ENCODE data around the gene ZNF273. TPM values are rescaled to one million over a fixed set of nuclear protein-coding genes. Genes with fewer than 3 reads are reported as not detected.

Gene ZNF273
- polyA plus RNA-seq, 1 donor (not counting 4 experiments of a cell fraction or from before 2014, with no cell fraction given), result 4.7 TPM

DNA sequence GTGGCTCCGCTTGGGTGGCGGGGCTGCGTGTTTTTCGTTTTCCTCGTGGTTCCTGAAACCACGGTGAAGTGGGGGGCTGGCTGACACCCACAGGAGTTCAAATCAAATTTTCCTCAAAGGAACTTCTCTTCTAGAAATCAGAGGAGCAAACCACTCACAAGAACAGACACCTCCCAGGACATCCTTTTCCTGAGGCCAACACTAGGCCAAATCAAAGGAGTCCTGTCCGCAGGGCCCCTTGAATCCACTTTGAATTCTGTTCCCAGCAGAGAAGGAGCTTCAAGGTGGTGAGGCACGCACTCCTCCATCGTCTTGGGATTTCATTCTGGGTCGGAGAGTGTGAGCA lies 29.9 kb upstream of the ZNF273 start:
- Histone ChIP-seq H3K79me2 (ENCODE audit: control insufficient read depth, insufficient read depth, low read length) (no peaks in the 10 kb centered on the region), H3K27ac (ENCODE audit: control insufficient read depth, insufficient read depth, low read length) (no peak overlapping the region), H3K4me1 (ENCODE audit: control insufficient read depth, extremely low read depth, insufficient read depth, low read length) (no peaks in the 10 kb centered on the region), H3K9ac (ENCODE audit: control insufficient read depth, extremely low read depth, insufficient read depth, low read length) (no peak overlapping the region), H3K4me3 (ENCODE audit: control insufficient read depth in 2 of 3, extremely low read depth in 1 of 3, insufficient read depth in 2 of 3, low read depth in 1 of 3, low read length in 3 of 3) (no peak overlapping the region), H3K9me3 (ENCODE audit: control insufficient read depth, low read depth, low read length) (peaks cover 9% of the 10 kb centered on the region), H3K27me3 (ENCODE audit: control insufficient read depth, extremely low read depth, insufficient read depth, low read length) (no peaks in the 10 kb centered on the region), H3K36me3 (ENCODE audit: control insufficient read depth in 2 of 2, extremely low read depth in 1 of 2, insufficient read depth in 2 of 2, low read length in 2 of 2) (no peaks in the 10 kb centered on the region), H3K4me2 (ENCODE audit: control insufficient read depth, extremely low read depth, insufficient read depth, low read depth, low read length) (no peak overlapping the region), H2AFZ (ENCODE audit: control insufficient read depth, low read length) (no peak overlapping the region), H4K20me1 (ENCODE audit: control insufficient read depth, extremely low read depth, insufficient read depth, low read length) (no peaks in the 10 kb centered on the region), H3K9me1 (ENCODE audit: control insufficient read depth, extremely low read depth, insufficient read depth, low read length) (no peaks in the 10 kb centered on the region)
- dilution Hi-C loops (cut with MboI; ENCODE audit: extremely low pct_ligation_motif_present, low sequenced_read_pairs), result no loop called here
- no peak for TF ChIP-seq EZH2 (IDR thresholded peaks at IDR 0.05; ENCODE audit: low read length)
- TF ChIP-seq, protein P1, sequence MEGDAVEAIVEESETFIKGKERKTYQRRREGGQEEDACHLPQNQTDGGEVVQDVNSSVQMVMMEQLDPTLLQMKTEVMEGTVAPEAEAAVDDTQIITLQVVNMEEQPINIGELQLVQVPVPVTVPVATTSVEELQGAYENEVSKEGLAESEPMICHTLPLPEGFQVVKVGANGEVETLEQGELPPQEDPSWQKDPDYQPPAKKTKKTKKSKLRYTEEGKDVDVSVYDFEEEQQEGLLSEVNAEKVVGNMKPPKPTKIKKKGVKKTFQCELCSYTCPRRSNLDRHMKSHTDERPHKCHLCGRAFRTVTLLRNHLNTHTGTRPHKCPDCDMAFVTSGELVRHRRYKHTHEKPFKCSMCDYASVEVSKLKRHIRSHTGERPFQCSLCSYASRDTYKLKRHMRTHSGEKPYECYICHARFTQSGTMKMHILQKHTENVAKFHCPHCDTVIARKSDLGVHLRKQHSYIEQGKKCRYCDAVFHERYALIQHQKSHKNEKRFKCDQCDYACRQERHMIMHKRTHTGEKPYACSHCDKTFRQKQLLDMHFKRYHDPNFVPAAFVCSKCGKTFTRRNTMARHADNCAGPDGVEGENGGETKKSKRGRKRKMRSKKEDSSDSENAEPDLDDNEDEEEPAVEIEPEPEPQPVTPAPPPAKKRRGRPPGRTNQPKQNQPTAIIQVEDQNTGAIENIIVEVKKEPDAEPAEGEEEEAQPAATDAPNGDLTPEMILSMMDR (optimal IDR thresholded peaks at IDR 0.05 in 1 of 3, IDR thresholded peaks at IDR 0.05 in 1 of 3, conservative IDR thresholded peaks at IDR 0.05 in 1 of 3; ENCODE audit: extremely low read depth in 1 of 3, insufficient read depth in 2 of 3, low read length in 3 of 3), result no peak
- FAIRE-seq (no peak), DNase-seq (ENCODE audit: low read depth, low spot score) (no peak)

DNA sequence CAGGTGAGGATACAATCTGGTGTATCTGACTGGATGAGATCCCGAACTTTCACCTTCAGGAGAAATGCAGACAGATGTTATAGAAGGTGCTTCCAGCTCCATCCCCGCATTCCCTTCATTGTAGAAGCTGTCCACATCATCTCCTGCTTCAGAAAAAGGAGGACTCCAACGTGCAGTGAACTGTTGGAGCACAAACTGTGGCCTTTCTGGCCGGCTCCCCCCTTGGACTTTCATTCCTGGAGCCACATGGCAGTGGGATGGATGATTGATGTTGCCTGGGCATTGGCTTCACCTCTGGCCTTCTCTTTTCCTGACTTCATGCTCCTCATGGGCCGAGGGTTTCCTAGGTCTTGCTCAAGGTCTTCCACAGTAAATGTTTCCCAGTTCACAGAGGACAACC lies 29.6 kb upstream of the ZNF273 start:
- H3K79me2 ChIP-seq (ENCODE audit: control insufficient read depth, insufficient read depth, low read length), result no peaks in the 10 kb centered on the region
- no peak overlapping the region for H3K9ac ChIP-seq (ENCODE audit: control insufficient read depth, extremely low read depth, insufficient read depth, low read length)
- H3K9me1 ChIP-seq (ENCODE audit: control insufficient read depth, extremely low read depth, insufficient read depth, low read length), result no peaks in the 10 kb centered on the region
- H3K4me1 ChIP-seq (ENCODE audit: control insufficient read depth, extremely low read depth, insufficient read depth, low read length), result no peaks in the 10 kb centered on the region
- FAIRE-seq, result no peak
- H2AFZ ChIP-seq (ENCODE audit: control insufficient read depth, low read length), result no peak overlapping the region
- TF ChIP-seq, protein P1 (optimal IDR thresholded peaks at IDR 0.05 in 1 of 3, IDR thresholded peaks at IDR 0.05 in 1 of 3, conservative IDR thresholded peaks at IDR 0.05 in 1 of 3; ENCODE audit: extremely low read depth in 1 of 3, insufficient read depth in 2 of 3, low read length in 3 of 3), result no peak
- TF ChIP-seq EZH2 (IDR thresholded peaks at IDR 0.05; ENCODE audit: low read length), result no peak
- DNase-seq (ENCODE audit: low read depth, low spot score), result no peak
- H3K4me2 ChIP-seq (ENCODE audit: control insufficient read depth, extremely low read depth, insufficient read depth, low read depth, low read length), result no peak overlapping the region
- no peaks in the 10 kb centered on the region for H3K27me3 ChIP-seq (ENCODE audit: control insufficient read depth, extremely low read depth, insufficient read depth, low read length)
- H3K36me3 ChIP-seq (ENCODE audit: control insufficient read depth in 2 of 2, extremely low read depth in 1 of 2, insufficient read depth in 2 of 2, low read length in 2 of 2), result no peaks in the 10 kb centered on the region
- H3K4me3 ChIP-seq (ENCODE audit: control insufficient read depth in 2 of 3, extremely low read depth in 1 of 3, insufficient read depth in 2 of 3, low read depth in 1 of 3, low read length in 3 of 3), result no peak overlapping the region
- H4K20me1 ChIP-seq (ENCODE audit: control insufficient read depth, extremely low read depth, insufficient read depth, low read length), result no peaks in the 10 kb centered on the region
- peaks cover 9% of the 10 kb centered on the region for H3K9me3 ChIP-seq (ENCODE audit: control insufficient read depth, low read depth, low read length)
- no peak overlapping the region for H3K27ac ChIP-seq (ENCODE audit: control insufficient read depth, insufficient read depth, low read length)
- dilution Hi-C loops (cut with MboI; ENCODE audit: extremely low pct_ligation_motif_present, low sequenced_read_pairs), result no loop called here
